Endothelial cell of umbilical vein (primary cell): ENCODE measurements around the gene HOXC12.

Experiments used
- EZH2 ChIP-seq: IDR thresholded peaks from 2 replicates; pipeline ENCODE4 v1.6.1; 2012; ENCODE audit warnings: borderline replicate concordance, low read depth, mild to moderate bottlenecking, moderate library complexity, low read length, inconsistent platforms; ENCODE audit not compliant: severe bottlenecking
- FOS ChIP-seq: IDR thresholded peaks from 2 replicates; pipeline ENCODE4 v1.6.1; 2011; ENCODE audit warnings: mild to moderate bottlenecking, low read length, moderate library complexity, borderline replicate concordance; ENCODE audit not compliant: insufficient read depth
- GATA2 ChIP-seq: IDR thresholded peaks from 2 replicates; pipeline ENCODE4 v1.7.0; 2011; ENCODE audit warnings: low read depth, mild to moderate bottlenecking, moderate library complexity, mixed read lengths, low read length; ENCODE audit not compliant: insufficient read length, insufficient read depth
- JUN ChIP-seq: IDR thresholded peaks from 2 replicates; pipeline ENCODE4 v1.6.1; 2011; ENCODE audit warnings: borderline replicate concordance, low read depth; ENCODE audit not compliant: insufficient read length, insufficient read depth
- MYC ChIP-seq: IDR thresholded peaks from one replicate; pipeline ENCODE4 v1.6.1; 2011; ENCODE audit warnings: mild to moderate bottlenecking, low read depth, low read length
- POLR2A ChIP-seq: IDR thresholded peaks from 2 replicates; pipeline ENCODE4 v1.6.1; 2012; ENCODE audit warnings: low read depth, mild to moderate bottlenecking, control low read depth, low read length
- POLR2AphosphoS5 ChIP-seq: IDR thresholded peaks from 2 replicates; pipeline ENCODE4 v1.6.1; 2012; ENCODE audit warnings: low read depth, mild to moderate bottlenecking, control low read depth, low read length, moderate library complexity; ENCODE audit not compliant: insufficient read depth
- TF ChIP-seq, protein P1 (sequence below), 2 donors: IDR thresholded peaks; 1 replicate in 1 of 2; 2 replicates in 1 of 2; pipeline ENCODE4 v1.5.1; 2011; ENCODE audit warnings: low read length in 2 of 2, mild to moderate bottlenecking in 2 of 2, moderate library complexity in 2 of 2, control low read depth in 1 of 2, inconsistent platforms in 1 of 2, low read depth in 1 of 2; ENCODE audit not compliant: insufficient read depth in 1 of 2; ENCODE audit errors: extremely low read depth in 1 of 2
- TF ChIP-seq, protein P2 (sequence below): IDR thresholded peaks from 2 replicates; pipeline ENCODE4 v1.6.1; 2011; ENCODE audit not compliant: insufficient read depth, insufficient read length

DNA sequence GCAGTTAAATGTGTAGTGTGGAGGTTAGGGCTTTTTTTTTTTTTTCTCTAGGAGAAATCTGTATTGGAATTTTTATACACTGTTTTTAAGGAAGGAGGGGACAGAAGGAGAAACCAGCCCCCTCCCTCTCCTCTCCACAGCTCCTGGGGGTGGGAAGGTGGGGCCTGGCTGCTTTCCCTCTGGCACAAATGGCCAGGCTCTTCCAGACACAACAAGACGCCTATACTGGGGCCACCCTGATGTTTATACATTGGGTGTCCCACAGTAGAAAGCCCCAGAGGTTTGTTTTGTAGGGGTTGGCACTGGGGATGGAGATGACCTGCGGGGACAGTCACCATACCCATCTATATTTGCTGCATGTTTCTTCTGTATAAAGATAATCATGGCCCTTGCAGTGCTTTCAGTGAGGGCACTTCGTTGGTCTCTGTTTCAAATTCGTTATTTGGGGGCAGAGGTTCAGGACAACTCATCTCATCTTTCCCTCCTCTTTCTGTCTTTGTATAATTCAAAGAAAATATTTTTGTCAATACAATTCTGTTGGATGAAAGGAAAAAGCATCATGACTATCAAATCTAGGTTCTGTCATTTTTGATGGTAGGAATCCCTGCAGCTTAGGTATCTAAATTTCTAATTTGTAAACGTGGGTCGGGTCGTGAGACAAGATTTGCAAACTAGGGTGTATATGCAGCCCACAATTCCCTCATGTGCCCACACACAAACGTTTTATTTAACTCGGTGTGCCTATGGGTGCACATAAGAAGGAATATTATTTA is 22.3 kb downstream of the HOXC12 start:
- TF ChIP-seq, protein P1, sequence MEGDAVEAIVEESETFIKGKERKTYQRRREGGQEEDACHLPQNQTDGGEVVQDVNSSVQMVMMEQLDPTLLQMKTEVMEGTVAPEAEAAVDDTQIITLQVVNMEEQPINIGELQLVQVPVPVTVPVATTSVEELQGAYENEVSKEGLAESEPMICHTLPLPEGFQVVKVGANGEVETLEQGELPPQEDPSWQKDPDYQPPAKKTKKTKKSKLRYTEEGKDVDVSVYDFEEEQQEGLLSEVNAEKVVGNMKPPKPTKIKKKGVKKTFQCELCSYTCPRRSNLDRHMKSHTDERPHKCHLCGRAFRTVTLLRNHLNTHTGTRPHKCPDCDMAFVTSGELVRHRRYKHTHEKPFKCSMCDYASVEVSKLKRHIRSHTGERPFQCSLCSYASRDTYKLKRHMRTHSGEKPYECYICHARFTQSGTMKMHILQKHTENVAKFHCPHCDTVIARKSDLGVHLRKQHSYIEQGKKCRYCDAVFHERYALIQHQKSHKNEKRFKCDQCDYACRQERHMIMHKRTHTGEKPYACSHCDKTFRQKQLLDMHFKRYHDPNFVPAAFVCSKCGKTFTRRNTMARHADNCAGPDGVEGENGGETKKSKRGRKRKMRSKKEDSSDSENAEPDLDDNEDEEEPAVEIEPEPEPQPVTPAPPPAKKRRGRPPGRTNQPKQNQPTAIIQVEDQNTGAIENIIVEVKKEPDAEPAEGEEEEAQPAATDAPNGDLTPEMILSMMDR (IDR thresholded peaks at IDR 0.05; ENCODE audit: extremely low read depth in 1 of 2, insufficient read depth in 1 of 2, low read depth in 1 of 2, low read length in 2 of 2) = no peak
- TF ChIP-seq POLR2A (no peak), POLR2AphosphoS5 (no peak), EZH2 (no peak), FOS (no peak), JUN (no peak), MYC (no peak), GATA2 (no peak)
- TF ChIP-seq, protein P2, sequence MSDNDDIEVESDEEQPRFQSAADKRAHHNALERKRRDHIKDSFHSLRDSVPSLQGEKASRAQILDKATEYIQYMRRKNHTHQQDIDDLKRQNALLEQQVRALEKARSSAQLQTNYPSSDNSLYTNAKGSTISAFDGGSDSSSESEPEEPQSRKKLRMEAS = no peak
